Activated gamma-delta T cell (primary cell): ENCODE results near the gene C11orf91.
"Not testable (repeated sequence)": the region's sequence is repeated elsewhere in the genome, so short reads cannot be mapped to it uniquely, and the experiment has no call there.

Source experiments
- DNase-seq: peaks from one replicate; lab custom pipeline; 2025; lab: John Stamatoyannopoulos, UW
- total RNA-seq, 2 donors: gene quantifications; one replicate each; lab custom pipeline; 2026; lab: John Stamatoyannopoulos, UW

The C11orf91 gene, protein sequence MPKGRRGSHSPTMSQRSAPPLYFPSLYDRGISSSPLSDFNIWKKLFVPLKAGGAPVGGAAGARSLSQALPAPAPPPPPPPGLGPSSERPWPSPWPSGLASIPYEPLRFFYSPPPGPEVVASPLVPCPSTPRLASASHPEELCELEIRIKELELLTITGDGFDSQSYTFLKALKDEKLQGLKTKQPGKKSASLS
- 0.04 to 0.05 reads per million in 2 donors for total RNA-seq

GRCh38 chr11:33700502-33701271 is at the start of gene C11orf91:
Gene C11orf91, minus strand, starts transcription at chr11:33700826. Its CDS starts 86 bp downstream, at chr11:33700740.
- peak; percentile 87 for DNase-seq

DNA sequence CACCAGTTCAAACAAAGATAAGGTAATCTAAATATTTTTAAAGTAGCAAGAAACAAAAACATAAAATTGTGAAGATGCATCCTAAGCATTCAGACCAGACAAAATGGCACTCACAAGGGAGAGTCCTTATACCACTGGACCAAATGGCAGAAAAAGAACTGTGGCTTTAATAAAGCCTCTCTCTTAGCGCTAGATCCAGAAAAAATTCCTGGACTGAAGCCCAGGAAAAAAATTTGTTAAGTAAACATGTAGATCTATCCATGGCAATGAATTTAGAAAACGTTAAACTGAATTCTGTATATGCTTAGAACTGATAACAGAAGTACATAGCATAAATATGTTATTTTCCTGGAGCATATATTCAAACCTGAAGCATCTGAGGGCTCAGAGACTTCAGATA is 47.4 kb upstream of the C11orf91 start:
- DNase-seq = no peak

DNA sequence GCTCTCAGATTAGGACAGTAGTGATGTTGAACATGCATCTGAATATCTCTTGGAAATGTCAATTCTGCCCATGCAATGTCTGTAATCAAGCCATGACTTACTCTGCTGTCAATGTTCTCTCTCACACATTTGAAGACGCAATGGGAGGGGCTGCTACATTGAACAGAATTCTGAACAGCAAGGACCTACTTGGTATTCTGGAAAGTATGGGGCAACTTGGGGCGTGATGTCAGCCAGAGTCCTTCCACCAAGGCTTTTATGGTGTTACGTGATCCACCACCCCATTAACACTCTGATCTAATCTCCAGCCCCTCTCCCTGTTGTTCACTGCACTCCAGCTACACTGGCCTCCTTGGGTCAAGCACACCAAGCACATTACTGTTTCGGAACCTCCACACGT is 42.7 kb upstream of the C11orf91 start:
- DNase-seq = no peak

DNA sequence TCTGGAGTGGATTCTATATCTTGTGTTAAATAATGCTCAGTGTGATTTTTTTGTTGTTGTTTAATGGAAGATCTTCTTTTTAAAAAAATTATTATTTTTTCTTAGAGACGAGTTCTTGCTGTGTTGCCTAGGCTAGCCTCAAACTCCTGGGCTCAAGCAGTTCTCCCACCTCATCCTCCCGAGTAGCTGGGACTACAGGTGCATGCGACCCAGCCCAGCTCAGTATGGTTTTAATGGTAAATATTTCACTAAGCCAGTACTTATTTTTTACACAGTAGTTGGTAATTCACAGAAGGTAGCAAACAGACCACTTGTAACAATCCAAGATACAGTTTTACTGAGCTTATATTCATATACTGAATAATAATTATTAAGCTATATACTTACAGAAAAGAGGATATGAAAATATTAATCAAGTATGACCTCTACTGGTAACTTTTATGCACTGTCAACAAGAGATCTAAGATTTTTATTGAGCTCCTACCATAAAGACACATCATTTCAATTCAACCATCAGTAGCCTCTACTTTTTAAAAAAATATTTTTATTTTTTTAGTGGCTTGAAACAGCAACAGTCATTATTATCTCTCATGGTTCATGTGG is 41.7 kb upstream of the C11orf91 start:
- DNase-seq = no peak

DNA sequence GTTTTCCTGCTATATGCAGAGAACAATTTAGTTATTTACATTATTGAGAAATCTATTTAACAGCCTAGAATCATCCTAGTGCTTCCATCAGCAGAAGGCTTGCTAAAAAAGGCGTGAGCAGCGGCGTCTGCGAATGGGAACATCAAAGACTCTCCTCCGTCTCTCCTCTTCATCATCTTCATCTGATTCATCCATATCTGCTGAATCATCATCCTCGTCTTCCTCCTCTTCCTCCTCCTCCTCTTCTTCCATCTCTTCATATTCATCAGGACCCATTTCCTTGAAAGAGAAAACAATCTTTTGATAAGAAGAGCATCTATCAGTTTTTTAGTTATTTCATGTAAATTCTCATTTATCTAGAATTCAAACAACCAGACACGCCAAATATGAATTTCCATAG is 41.2 kb upstream of the C11orf91 start:
- no peak for DNase-seq

- DNase-seq = no peak
These were observed 36.8 kb upstream of the C11orf91 start for GRCh38 chr11:33737362-33737821.

DNA sequence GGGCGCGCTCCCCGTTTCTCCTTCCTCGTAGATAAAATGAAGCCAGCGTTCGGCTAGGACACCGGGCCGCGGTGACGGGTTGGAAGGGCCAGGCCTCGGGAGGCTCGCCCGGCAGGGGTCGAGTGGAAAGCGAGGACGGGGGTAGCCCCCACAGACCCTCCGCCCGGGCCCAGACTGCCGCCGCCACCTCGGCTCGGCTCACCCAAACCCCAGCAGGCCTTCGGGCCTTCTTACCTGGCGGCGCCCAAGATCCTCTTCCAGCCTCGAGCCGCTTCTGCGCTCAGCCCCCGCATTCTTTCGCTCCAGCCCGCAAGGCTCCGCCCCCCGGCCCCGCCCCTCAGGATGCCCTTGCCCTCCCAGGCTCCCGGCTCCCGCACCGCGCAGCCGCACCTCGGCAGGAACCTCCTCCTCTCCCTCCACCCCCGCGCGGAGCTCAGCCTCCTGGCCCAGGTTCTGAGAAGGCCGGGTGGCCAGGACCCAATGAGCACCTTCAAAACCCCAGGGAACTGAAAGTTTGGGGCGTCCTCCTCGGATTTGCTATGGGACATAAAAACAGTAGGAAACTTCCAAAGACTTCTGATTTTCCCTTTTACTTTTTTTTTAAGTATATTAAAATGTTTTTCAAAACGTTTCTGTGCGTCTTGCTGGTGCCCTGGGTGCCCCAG is 35.7 kb upstream of the C11orf91 start, which contains the start of gene CD59:
Gene CD59 (minus strand): TSS at position 276 of the 665 bp plus-strand sequence. CDS start 13,978 bp downstream, outside the sequence.
- peak; percentile 79 for DNase-seq

- peak; percentile 25 for DNase-seq
These were observed 34.9 kb upstream of the C11orf91 start for GRCh38 chr11:33735271-33736147.

DNA sequence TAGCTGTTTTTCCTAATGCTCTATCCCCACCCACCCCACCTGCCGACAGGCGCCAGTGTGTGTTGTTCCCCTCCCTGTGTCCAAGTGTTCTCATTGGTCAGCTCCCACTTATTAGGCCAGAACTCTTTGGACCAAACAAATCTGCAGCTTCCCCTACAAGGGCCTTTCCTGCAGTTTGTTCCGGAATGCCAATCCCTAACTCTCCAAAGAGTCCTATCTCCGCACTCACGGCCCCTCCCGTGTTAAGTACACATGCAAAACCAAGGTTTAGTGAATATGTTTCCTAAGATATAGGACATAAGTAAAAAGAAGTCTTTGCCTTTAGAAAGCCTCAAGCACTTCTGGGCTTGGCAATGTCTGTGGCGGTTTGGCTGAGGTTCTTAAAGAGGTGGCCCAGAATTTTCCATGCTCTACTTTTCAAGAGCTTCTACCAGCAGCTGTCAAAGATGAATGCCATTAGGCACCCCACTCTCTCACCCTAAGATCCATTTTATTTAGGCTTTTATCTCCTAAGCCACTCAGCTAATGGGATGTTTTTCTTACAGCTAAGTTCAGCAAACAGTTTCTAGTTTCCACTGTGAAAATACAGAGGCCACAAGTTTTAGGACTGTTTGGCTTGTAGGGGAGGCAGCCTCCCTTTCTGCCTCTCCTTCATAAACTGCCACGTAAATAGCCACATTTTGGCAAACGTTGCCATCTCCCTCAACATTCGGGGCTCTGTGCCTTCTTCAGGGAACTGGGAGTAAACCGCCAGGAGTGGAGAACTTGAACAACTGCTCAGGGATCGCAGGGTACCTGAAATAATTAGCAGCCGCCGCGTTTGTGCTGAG is 34.0 kb upstream of the C11orf91 start:
- DNase-seq = no peak

GRCh38 chr11:33733980-33734379 is 33.4 kb upstream of the C11orf91 start:
- no peak for DNase-seq

DNA sequence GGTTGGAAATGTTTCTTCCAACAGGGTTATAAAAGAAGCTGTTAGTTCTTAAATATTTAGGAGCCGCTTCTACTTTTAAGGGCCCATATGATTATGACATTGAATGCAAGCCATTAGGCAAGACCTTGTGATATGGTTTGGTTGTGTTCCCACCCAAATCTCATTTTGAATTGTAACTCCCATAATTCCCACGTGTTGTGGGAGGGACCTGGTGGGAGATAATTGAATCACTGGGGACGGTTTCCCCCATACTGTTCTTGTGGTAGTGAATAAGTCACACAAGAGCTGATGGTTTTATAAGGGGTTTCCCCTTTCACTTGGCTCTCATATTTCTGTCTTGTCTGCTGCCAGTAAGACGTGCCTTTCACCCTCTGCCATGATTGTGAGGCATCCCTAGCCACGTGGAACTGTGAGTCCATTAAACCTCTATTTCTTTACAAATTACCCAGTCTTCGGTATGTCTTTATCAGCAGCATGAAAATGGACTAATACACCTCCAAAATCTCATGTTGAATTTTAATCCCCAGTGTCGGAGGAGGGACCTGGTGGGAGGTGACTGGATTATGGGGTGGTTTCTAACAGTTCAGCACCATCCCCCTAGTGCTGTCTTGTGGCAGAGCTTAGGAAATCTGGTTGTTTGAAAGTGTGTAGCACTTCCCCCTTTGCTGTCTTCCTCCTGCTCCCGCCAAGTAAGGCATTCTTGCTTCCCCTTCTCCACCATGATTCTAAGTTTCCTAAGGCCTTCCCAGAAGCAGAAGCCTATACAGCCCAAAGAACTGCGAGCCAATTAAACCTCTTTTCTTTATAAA is 31.3 kb upstream of the C11orf91 start:
- DNase-seq = no peak

DNA sequence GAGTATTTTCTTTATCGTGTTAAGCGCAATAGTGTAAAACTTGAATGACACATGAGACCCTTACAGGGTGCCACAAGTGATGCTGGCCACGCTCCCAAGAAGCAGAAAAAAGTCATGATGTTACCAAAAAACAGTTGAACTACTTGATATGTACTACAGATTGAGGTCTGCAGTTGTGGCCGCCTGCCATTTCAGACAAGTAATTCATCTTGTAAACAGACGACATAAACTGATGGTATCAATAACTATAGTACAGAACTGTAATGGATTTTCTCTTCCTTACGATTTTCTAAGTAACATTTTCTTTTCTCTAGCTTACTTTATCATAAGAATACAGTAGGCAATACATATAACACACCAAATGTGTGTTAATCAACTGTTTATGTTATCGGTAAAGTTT is 30.1 kb upstream of the C11orf91 start:
- DNase-seq = no peak

- DNase-seq = not testable (repeated sequence)
These were observed 28.5 kb upstream of the C11orf91 start for GRCh38 chr11:33729072-33729664.

DNA sequence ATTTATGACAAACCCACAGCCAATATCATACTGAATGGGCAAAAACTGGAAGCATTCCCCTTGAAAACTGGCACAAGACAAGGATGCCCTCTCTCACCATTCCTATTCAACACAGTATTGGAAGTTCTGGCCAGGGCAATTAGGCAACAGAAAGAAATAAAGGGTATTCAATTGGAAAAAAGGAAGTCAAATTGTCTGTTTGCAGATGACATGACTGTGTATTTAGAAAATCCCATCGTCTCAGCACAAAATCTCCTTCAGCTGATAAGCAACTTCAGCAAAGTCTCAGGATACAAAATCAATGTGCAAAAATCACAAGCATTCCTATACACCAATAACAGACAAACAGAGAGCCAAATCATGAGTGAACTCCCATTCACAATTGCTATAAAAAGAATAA is 26.9 kb upstream of the C11orf91 start:
- DNase-seq = not testable (repeated sequence)

GRCh38 chr11:33725496-33725895 is 24.9 kb upstream of the C11orf91 start:
- no peak for DNase-seq

GRCh38 chr11:33724644-33725035 is 24.0 kb upstream of the C11orf91 start:
- DNase-seq = no peak

DNA sequence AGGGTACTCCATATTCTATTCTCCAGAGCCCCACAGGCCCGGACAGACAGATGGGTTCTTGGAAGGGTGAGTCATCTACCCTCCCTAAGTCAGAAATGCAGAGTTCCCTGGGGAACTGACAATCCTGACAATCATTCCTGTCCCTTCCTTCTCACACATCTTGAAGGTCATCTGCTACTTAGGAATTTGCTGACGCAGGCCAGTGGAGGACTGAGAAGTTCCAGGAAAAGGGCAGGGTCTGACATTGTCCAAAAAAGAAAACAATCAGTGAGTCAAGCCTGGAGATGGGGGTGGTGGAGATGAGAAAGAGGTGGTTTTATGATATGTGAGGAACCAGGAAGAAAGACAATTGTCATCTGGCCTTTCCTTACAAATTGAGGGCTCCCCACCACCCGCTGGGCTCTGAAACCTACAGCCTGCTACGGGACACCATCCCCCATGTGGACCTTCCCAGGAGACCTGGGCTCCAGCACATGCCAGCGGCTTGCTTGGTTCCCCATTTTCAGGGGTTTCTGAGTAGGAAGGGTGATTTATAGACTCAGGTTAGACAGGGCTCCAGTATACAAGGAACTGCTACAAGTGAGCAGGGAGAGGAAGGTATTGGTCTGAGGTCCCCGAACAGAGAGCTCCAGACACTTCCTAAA is 22.7 kb upstream of the C11orf91 start:
- DNase-seq = no peak

- no peak for DNase-seq
These were observed 22.1 kb upstream of the C11orf91 start for GRCh38 chr11:33722590-33723234.
